Kidney epithelial cell (primary cell): ENCODE results near the gene PHLDB1. TPM values are rescaled to one million over a fixed set of nuclear protein-coding genes. Genes with fewer than 3 reads are reported as not detected.

ENCODE experiments used
- DNase-seq: peaks from one replicate; pipeline ENCODE4 v3.0.0-alpha.2; 2010; ENCODE audit warnings: low read depth
- H3K27me3 ChIP-seq: 2 replicates; pipeline ENCODE4 v1.6.0; 2011; ENCODE audit warnings: low read length; ENCODE audit not compliant: control insufficient read depth, insufficient read depth
- H3K36me3 ChIP-seq: 2 replicates; pipeline ENCODE4 v1.5.1; 2011; ENCODE audit warnings: low read length; ENCODE audit not compliant: control insufficient read depth, insufficient read depth
- H3K4me3 ChIP-seq: 2 replicates; pipeline ENCODE4 v1.5.1; 2011; ENCODE audit warnings: low read depth, mild to moderate bottlenecking, control low read depth, low read length
- CTCF ChIP-seq: IDR thresholded peaks from 2 replicates; pipeline ENCODE4 v1.5.1; 2011; ENCODE audit warnings: mild to moderate bottlenecking, moderate library complexity, low read length, control low read depth, inconsistent platforms; ENCODE audit not compliant: insufficient read depth, poor library complexity, severe bottlenecking
- total RNA-seq: library from RNA; depleted of rRNA; stranded (reverse); fragments of >200 nt; gene quantifications from 2 replicates; pipeline ENCODE4 v1.2.3, GENCODE V29; 2015

The PHLDB1 gene
- total RNA-seq, 1 donor from 2014 or later: 107 TPM

- Histone ChIP-seq H3K36me3 (peaks cover 4% of the 10 kb centered on the region), H3K4me3 (no peak overlapping the region), H3K27me3 (no peaks in the 10 kb centered on the region)
- no peak for TF ChIP-seq CTCF
- DNase-seq: no peak
Measured at GRCh38 chr11:118625036-118625690, 17.7 kb downstream of the PHLDB1 start.

GRCh38 chr11:118625976-118626375, 18.6 kb downstream of the PHLDB1 start:
- no peaks in the 10 kb centered on the region for H3K27me3 ChIP-seq
- no peak for DNase-seq
- peaks cover 8% of the 10 kb centered on the region for H3K36me3 ChIP-seq
- H3K4me3 ChIP-seq: no peak overlapping the region
- no peak for TF ChIP-seq CTCF

- Histone ChIP-seq H3K27me3 (no peaks in the 10 kb centered on the region), H3K4me3 (no peak overlapping the region), H3K36me3 (peaks cover 9% of the 10 kb centered on the region)
- no peak for DNase-seq
- no peak for TF ChIP-seq CTCF
Measured at GRCh38 chr11:118627566-118627965, 20.2 kb downstream of the PHLDB1 start.

GRCh38 chr11:118628031-118628430, 20.6 kb downstream of the PHLDB1 start:
- H3K27me3 ChIP-seq: no peaks in the 10 kb centered on the region
- H3K4me3 ChIP-seq: no peak overlapping the region
- no peak for TF ChIP-seq CTCF
- peaks cover 9% of the 10 kb centered on the region for H3K36me3 ChIP-seq
- DNase-seq: no peak

- no peaks in the 10 kb centered on the region for H3K27me3 ChIP-seq
- DNase-seq: no peak
- no peak overlapping the region for H3K4me3 ChIP-seq
- no peak for TF ChIP-seq CTCF
- peaks cover 11% of the 10 kb centered on the region for H3K36me3 ChIP-seq
Measured at GRCh38 chr11:118628432-118628831, 21.0 kb downstream of the PHLDB1 start.
